NCI-H1048 (cell line): ENCODE measurements around the gene S100A2.
"Not testable (repeated sequence)": the region's sequence is repeated elsewhere in the genome, so short reads cannot be mapped to it uniquely, and the experiment has no call there.

ENCODE experiments used
- DNase-seq: peaks from one replicate; lab custom pipeline; 2025; lab: John Stamatoyannopoulos, UW

Gene S100A2

GRCh38 chr1:153527683-153528040 lies 38.0 kb downstream of the S100A2 start:
- no peak for DNase-seq

GRCh38 chr1:153527023-153527682 lies 38.5 kb downstream of the S100A2 start:
- no peak for DNase-seq

GRCh38 chr1:153526132-153526543 lies 39.5 kb downstream of the S100A2 start:
- DNase-seq = no peak

GRCh38 chr1:153525088-153525728 lies 40.4 kb downstream of the S100A2 start:
- DNase-seq = no peak

- DNase-seq = not testable (repeated sequence)
Measured at GRCh38 chr1:153522353-153523048, 43.1 kb downstream of the S100A2 start.

- not testable (repeated sequence) for DNase-seq
Measured at GRCh38 chr1:153521808-153522207, 43.8 kb downstream of the S100A2 start.

- DNase-seq = no peak
Measured at GRCh38 chr1:153520818-153521476, 44.7 kb downstream of the S100A2 start.

- DNase-seq = not testable (repeated sequence)
Measured at GRCh38 chr1:153520137-153520691, 45.4 kb downstream of the S100A2 start.

GRCh38 chr1:153519242-153519641 lies 46.4 kb downstream of the S100A2 start:
- DNase-seq = no peak

GRCh38 chr1:153515504-153516394 lies 49.9 kb downstream of the S100A2 start:
- DNase-seq = no peak

GRCh38 chr1:153513666-153514065 lies 52.0 kb downstream of the S100A2 start:
- no peak for DNase-seq

GRCh38 chr1:153513023-153513422 lies 52.6 kb downstream of the S100A2 start:
- DNase-seq = no peak
